IMR-90 (cell line): ENCODE measurements around the gene IGF1. TPM values are rescaled to one million over a fixed set of nuclear protein-coding genes. Genes with fewer than 3 reads are reported as not detected.

Source experiments
- ATAC-seq: fragments of 200-7000 bp; cut with Tn5 transposase; 2 replicates; pipeline ENCODE4 v1.9.1; 2020; ENCODE audit warnings: low read depth, mild to moderate bottlenecking, moderate library complexity
- BruUV-seq: library from RNA; stranded (reverse); fragments of 400-500 nt; replicated peaks from 2 replicates; lab custom pipeline; 2021; lab: Mats Ljungman, UMichigan
- CTCF ChIA-PET: fragments of 300-600 bp; formaldehyde crosslinking; extraction: SDS; loops from one replicate; lab custom pipeline; 2021; ENCODE audit warnings: antibody characterized with exemption; lab: Yijun Ruan, JAX
- POLR2A ChIA-PET: fragments of 300-600 bp; sonication (Branson Sonifier 250); formaldehyde crosslinking; loops from one replicate; lab custom pipeline; 2022; ENCODE audit warnings: antibody characterized with exemption; ENCODE audit not compliant: unreplicated experiment; lab: Charles Lee
- DNase-seq: peaks from one replicate; pipeline ENCODE4 v3.0.0; 2013
- H2AFZ ChIP-seq: replicated peaks from 2 replicates; pipeline ENCODE3; 2013; ENCODE audit warnings: low read length, mild to moderate bottlenecking; ENCODE audit not compliant: poor library complexity
- H2AK5ac ChIP-seq: 2 replicates; pipeline ENCODE4 v1.6.1; 2013; ENCODE audit warnings: low read depth, low read length, inconsistent platforms
- H2AK9ac ChIP-seq: replicated peaks from 2 replicates; pipeline ENCODE3; 2013; ENCODE audit warnings: mild to moderate bottlenecking, low read depth, low read length, moderate library complexity; ENCODE audit not compliant: poor library complexity
- H2BK120ac ChIP-seq: 2 replicates; pipeline ENCODE4 v1.6.1; 2013; ENCODE audit warnings: low read depth, low read length, inconsistent platforms
- H2BK15ac ChIP-seq: 3 replicates; pipeline ENCODE4 v1.6.1; 2013; ENCODE audit warnings: low read depth, low read length, inconsistent platforms
- H2BK20ac ChIP-seq: 2 replicates; pipeline ENCODE4 v1.6.1; 2013; ENCODE audit warnings: low read depth, mild to moderate bottlenecking, inconsistent platforms, low read length, moderate library complexity
- H2BK5ac ChIP-seq: 2 replicates; pipeline ENCODE4 v1.6.1; 2013; ENCODE audit warnings: mild to moderate bottlenecking, low read depth, low read length, inconsistent platforms; ENCODE audit not compliant: poor library complexity, severe bottlenecking
- H3K14ac ChIP-seq: replicated peaks from 2 replicates; pipeline ENCODE4 v1.6.1; 2013; ENCODE audit warnings: low read depth, low read length, inconsistent platforms
- H3K18ac ChIP-seq: 2 replicates; pipeline ENCODE4 v1.6.1; 2013; ENCODE audit warnings: low read depth, low read length, control low read depth
- H3K23ac ChIP-seq: 2 replicates; pipeline ENCODE4 v1.6.1; 2013; ENCODE audit warnings: low read depth, low read length, inconsistent platforms
- H3K27ac ChIP-seq: 2 replicates; pipeline ENCODE4 v1.5.1; 2013; ENCODE audit warnings: mild to moderate bottlenecking, control low read depth, low read length; ENCODE audit not compliant: insufficient read depth
- H3K27me3 ChIP-seq: 2 replicates; pipeline ENCODE4 v1.6.1; 2013; ENCODE audit warnings: low read length; ENCODE audit not compliant: control insufficient read depth, insufficient read depth
- H3K36me3 ChIP-seq: 2 replicates; pipeline ENCODE4 v1.6.1; 2013; ENCODE audit warnings: low read length, mixed read lengths; ENCODE audit not compliant: control insufficient read depth, insufficient read depth
- H3K4ac ChIP-seq: 2 replicates; pipeline ENCODE4 v1.6.1; 2013; ENCODE audit warnings: low read depth, low read length, inconsistent platforms
- H3K4me1 ChIP-seq: 2 replicates; pipeline ENCODE4 v1.6.1; 2013; ENCODE audit warnings: low read length, mixed read lengths; ENCODE audit not compliant: control insufficient read depth, insufficient read depth
- H3K4me2 ChIP-seq: 2 replicates; pipeline ENCODE4 v1.6.1; 2013; ENCODE audit warnings: low read depth, mild to moderate bottlenecking, control low read depth, low read length, moderate library complexity
- H3K4me3 ChIP-seq: 2 replicates; pipeline ENCODE4 v1.5.1; 2013; ENCODE audit warnings: low read depth, mild to moderate bottlenecking, control low read depth, low read length, moderate library complexity; ENCODE audit not compliant: insufficient read depth
- H3K56ac ChIP-seq: 2 replicates; pipeline ENCODE4 v1.6.1; 2013; ENCODE audit warnings: low read length, inconsistent platforms; ENCODE audit not compliant: insufficient read depth; ENCODE audit errors: extremely low read depth
- H3K79me1 ChIP-seq, 2 experiments: 2 replicates each; pipeline ENCODE4 v1.6.1; 2013; ENCODE audit warnings: low read length in 2 of 2, inconsistent platforms in 1 of 2, low read depth in 1 of 2
- H3K9ac ChIP-seq: 2 replicates; pipeline ENCODE4 v1.6.1; 2013; ENCODE audit warnings: low read depth, low read length, control low read depth
- H3K9me1 ChIP-seq: 2 replicates; pipeline ENCODE4 v1.6.1; 2013; ENCODE audit warnings: low read length, inconsistent platforms; ENCODE audit not compliant: insufficient read depth
- H3K9me3 ChIP-seq: 2 replicates; pipeline ENCODE4 v1.6.1; 2013; ENCODE audit warnings: low read length; ENCODE audit not compliant: control insufficient read depth, insufficient read depth
- H4K20me1 ChIP-seq: 2 replicates; pipeline ENCODE4 v1.6.1; 2013; ENCODE audit warnings: low read length, inconsistent platforms; ENCODE audit not compliant: insufficient read depth
- H4K5ac ChIP-seq: 2 replicates; pipeline ENCODE4 v1.6.1; 2013; ENCODE audit warnings: mild to moderate bottlenecking, low read depth, low read length, control low read depth
- H4K8ac ChIP-seq, 2 experiments: 2 replicates each; pipeline ENCODE4 v1.6.1; 2013; ENCODE audit warnings: low read depth in 2 of 2, low read length in 2 of 2, control low read depth in 1 of 2, inconsistent platforms in 1 of 2
- H4K91ac ChIP-seq: 2 replicates; pipeline ENCODE4 v1.6.1; 2013; ENCODE audit warnings: low read depth, low read length, inconsistent platforms; ENCODE audit not compliant: insufficient read depth
- BHLHE40 ChIP-seq: fragments of 150-350 bp; IDR thresholded peaks from 2 replicates; pipeline ENCODE4 v1.6.1; 2016; ENCODE audit warnings: mild to moderate bottlenecking, low read depth, low read length
- CEBPB ChIP-seq: IDR thresholded peaks from 2 replicates; pipeline ENCODE4 v1.6.1; 2012; ENCODE audit warnings: low read depth, low read length, improper control_type of control experiment
- FOS ChIP-seq: fragments of 150-350 bp; IDR thresholded peaks from 2 replicates; pipeline ENCODE4 v1.6.1; 2016; ENCODE audit warnings: low read depth, low read length
- MAFK ChIP-seq: IDR thresholded peaks from 2 replicates; pipeline ENCODE4 v1.6.1; 2012; ENCODE audit warnings: low read depth, low read length, improper control_type of control experiment
- NFE2L2 ChIP-seq: fragments of 150-350 bp; IDR thresholded peaks from 2 replicates; pipeline ENCODE4 v1.6.1; 2016; ENCODE audit warnings: low read depth, mild to moderate bottlenecking, low read length
- POLR2A ChIP-seq: IDR thresholded peaks from 2 replicates; pipeline ENCODE4 v1.6.1; 2012; ENCODE audit warnings: mild to moderate bottlenecking, low read depth, low read length
- RCOR1 ChIP-seq: IDR thresholded peaks from 2 replicates; pipeline ENCODE4 v1.6.1; 2012; ENCODE audit warnings: mild to moderate bottlenecking, low read length, improper control_type of control experiment; ENCODE audit not compliant: insufficient replicate concordance
- WGBS, 2 experiments: methylation state at CpG; one replicate each; pipeline versions ENCODE4 v1.1.5 to v1.1.7; 2013; ENCODE audit warnings: missing lambda C conversion rate in 2 of 2; ENCODE audit not compliant: insufficient read length in 1 of 2; ENCODE audit errors: extremely low coverage in 2 of 2; 5-methylcytosine and 5-hydroxymethylcytosine counted together
- dilution Hi-C: fragments of 300-500 bp; cut with HindIII; formaldehyde crosslinking; loops from one replicate; pipeline ENCODE4 v1.14.3; 2018; ENCODE audit warnings: low sequenced_read_pairs; ENCODE audit not compliant: unreplicated experiment
- in situ Hi-C: fragments of 300-500 bp; cut with MboI; formaldehyde crosslinking; loops from 3 replicates; pipeline ENCODE4 v1.14.3; 2019; ENCODE audit warnings: low sequenced_read_pairs, inconsistent platforms, mixed read lengths
- intact Hi-C: fragments of 100-400 bp; cut with micrococcal nuclease; formaldehyde crosslinking; loops from 2 replicates; pipeline ENCODE4 v1.10.0; 2022
- polyA plus RNA-seq, 3 experiments: library from polyadenylated mRNA; depleted of rRNA; stranded (reverse); fragments of >200 nt; gene quantifications; 2 replicates each; pipeline ENCODE4 v1.2.3, GENCODE V29; 2012; ENCODE audit warnings: low replicate concordance in 1 of 3
- total RNA-seq: library from RNA; depleted of rRNA; stranded (reverse); fragments of >200 nt; gene quantifications from 2 replicates; pipeline ENCODE4 v1.2.3, GENCODE V29; 2012
- TF ChIP-seq, protein P1 (sequence below): conservative IDR thresholded peaks from 2 replicates; pipeline ENCODE4 v1.5.1; 2012; ENCODE audit warnings: mild to moderate bottlenecking, low read depth, low read length, improper control_type of control experiment

Gene IGF1
- total and polyA plus RNA-seq, 2 of the 4 experiments (the other 2 are of a cell fraction), result under 0.01 to 0.12 TPM

DNA sequence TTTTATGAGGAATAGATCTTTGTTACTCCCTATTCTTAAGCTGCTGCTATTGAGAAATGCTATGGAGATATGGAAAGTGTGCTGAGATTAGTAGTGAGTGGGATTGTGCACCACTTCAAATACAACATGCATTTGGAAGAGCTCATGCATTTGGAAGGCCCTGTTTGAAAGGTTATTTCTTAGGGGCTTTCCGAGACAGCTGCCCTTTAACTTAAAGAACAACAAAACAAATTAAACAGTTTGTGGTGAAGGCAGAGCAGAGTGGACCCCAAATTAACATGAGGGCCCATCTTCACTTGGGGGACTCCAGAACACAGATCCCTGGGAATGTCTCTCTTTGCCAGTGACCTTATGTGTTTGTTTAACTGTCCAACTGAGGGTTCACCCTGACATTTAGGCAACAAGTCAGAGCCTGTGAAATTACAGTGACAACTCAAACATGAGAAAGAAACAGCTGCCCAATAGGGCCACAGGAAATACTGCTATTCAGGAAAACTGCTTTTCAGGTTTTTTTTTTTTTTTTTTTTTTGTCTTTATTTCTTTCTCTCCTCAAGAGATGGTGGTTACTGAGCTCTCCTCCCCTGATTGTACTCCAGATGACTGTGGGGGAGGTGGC, 41.4 kb upstream of the IGF1 start:
- POLR2A ChIA-PET, result no interaction called here
- Histone ChIP-seq H3K36me3 (no peaks in the 10 kb centered on the region), H3K56ac (no peak overlapping the region), H2AK9ac (no peak overlapping the region), H4K5ac (no peak overlapping the region), H3K23ac (no peak overlapping the region), H3K79me1 (no peaks in the 10 kb centered on the region), H3K9me3 (no peaks in the 10 kb centered on the region), H3K4me3 (no peak overlapping the region), H3K9me1 (0 out of 2 replicates have a peak, but pooled peaks cover 5% of the 10 kb centered on the region), H2BK20ac (no peak overlapping the region), H3K27me3 (no peaks in the 10 kb centered on the region), H3K27ac (no peak overlapping the region), H4K91ac (no peak overlapping the region), H3K4me1 (peaks cover 2% of the 10 kb centered on the region; the same call in 1 of the 2 replicates), H2BK5ac (no peak overlapping the region), H4K20me1 (no peaks in the 10 kb centered on the region), H2BK120ac (no peak overlapping the region), H3K4me2 (no peak overlapping the region), H2AFZ (no peak overlapping the region), H3K4ac (no peak overlapping the region), H3K18ac (no peak overlapping the region), H3K14ac (no peak overlapping the region), H2BK15ac (no peak overlapping the region), H3K9ac (no peak overlapping the region), H2AK5ac (no peak overlapping the region), H4K8ac (no peak overlapping the region)
- intact Hi-C loops, result no loop called here
- in situ Hi-C loops, result no loop called here
- dilution Hi-C loops, result no loop called here
- ATAC-seq (no peak), DNase-seq (no peak)
- WGBS, 2 experiments, result no CpG with 5 or more reads among the region's 1 CpG
- BruUV-seq, result no TSS peak
- CTCF ChIA-PET, result no interaction called here
- TF ChIP-seq FOS (no peak), RCOR1 (no peak), POLR2A (no peak), NFE2L2 (no peak), MAFK (no peak), BHLHE40 (no peak), CEBPB (no peak)
- TF ChIP-seq, protein P1, sequence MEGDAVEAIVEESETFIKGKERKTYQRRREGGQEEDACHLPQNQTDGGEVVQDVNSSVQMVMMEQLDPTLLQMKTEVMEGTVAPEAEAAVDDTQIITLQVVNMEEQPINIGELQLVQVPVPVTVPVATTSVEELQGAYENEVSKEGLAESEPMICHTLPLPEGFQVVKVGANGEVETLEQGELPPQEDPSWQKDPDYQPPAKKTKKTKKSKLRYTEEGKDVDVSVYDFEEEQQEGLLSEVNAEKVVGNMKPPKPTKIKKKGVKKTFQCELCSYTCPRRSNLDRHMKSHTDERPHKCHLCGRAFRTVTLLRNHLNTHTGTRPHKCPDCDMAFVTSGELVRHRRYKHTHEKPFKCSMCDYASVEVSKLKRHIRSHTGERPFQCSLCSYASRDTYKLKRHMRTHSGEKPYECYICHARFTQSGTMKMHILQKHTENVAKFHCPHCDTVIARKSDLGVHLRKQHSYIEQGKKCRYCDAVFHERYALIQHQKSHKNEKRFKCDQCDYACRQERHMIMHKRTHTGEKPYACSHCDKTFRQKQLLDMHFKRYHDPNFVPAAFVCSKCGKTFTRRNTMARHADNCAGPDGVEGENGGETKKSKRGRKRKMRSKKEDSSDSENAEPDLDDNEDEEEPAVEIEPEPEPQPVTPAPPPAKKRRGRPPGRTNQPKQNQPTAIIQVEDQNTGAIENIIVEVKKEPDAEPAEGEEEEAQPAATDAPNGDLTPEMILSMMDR, result no peak
